RWPE1 (cell line): Measurements from ENCODE around the gene CTIF.

ENCODE experiments used
- CTCF ChIA-PET: fragments of 350-600 bp; sonication (Branson Sonifier 250); formaldehyde crosslinking; extraction: SDS; loops from one replicate; lab custom pipeline; 2021; lab: Yijun Ruan, JAX
- POLR2A ChIA-PET: fragments of 400-600 bp; formaldehyde crosslinking; extraction: SDS; loops from one replicate; lab custom pipeline; 2020; ENCODE audit warnings: antibody characterized with exemption; ENCODE audit not compliant: low non-redundant PET; lab: Yijun Ruan, JAX
- DNase-seq: peaks from one replicate; pipeline ENCODE4 v3.0.0; 2012; ENCODE audit warnings: low spot score
- H3K27ac ChIP-seq: fragments of 450-650 bp; 2 replicates; pipeline ENCODE4 v1.5.1; 2017
- CTCF ChIP-seq: fragments of 450-650 bp; conservative IDR thresholded peaks from 2 replicates; pipeline ENCODE4 v1.5.1; 2017; ENCODE audit warnings: low read depth, mild to moderate bottlenecking

Gene CTIF

DNA sequence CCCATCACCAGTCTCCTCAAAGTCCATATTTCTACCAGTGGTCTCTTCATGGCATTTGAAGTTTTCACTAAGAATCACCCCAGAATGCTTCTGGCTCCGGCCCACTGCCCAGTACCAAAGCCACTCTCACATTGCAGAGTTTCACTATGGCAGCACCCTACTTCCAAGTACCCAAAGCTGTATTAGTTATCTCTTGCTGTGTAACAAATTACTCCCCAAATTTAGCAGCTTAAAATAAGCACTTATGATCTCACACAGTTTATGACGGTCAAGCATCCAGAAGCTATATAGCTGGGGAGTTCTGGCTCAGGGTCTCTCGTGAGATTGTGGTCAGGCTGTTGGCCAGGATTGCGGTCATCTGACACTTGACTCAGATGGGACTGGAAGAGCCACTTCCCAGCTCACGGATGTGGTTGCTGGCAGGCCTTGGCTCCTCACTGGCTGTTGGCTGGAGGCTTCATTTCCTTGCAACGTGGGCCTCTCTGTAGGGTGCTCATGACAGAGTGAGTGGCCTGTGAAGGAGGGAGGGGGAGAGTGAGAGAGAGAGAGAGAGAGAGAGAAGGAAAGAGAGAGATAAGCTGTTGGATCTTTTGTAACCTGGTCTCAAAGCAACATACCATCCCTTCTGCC, 189.5 kb downstream of the CTIF start:
- no peak for DNase-seq
- TF ChIP-seq CTCF: no peak
- CTCF ChIA-PET: no interaction called here
- no peak overlapping the region for H3K27ac ChIP-seq
- POLR2A ChIA-PET: no interaction called here

DNA sequence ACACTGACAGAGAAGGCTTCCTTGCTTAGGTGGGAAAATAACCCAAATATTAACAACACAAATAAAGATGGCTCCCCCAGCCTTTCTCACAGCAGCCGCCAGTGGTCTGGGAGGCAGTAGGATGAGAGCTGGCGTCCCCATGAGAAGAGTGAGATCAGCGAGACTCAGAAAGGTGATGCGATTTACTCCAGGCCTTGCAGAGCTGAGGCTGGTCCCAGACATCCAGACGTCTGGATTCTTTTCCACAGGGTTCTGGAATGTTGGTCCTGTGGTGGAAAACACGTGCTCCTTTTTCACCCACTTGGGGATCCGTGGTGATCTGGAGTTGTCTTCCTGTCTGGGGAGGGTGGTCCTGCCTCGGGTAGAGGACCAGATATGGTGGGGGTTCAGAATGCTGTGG, 190.6 kb downstream of the CTIF start:
- no peak overlapping the region for H3K27ac ChIP-seq
- ChIA-PET POLR2A (no interaction called here), CTCF (no interaction called here)
- TF ChIP-seq CTCF: no peak
- no peak for DNase-seq

GRCh38 chr18:48730010-48730409, 191.2 kb downstream of the CTIF start:
- H3K27ac ChIP-seq: no peak overlapping the region
- TF ChIP-seq CTCF: no peak
- no peak for DNase-seq
- CTCF ChIA-PET: no interaction called here
- POLR2A ChIA-PET: no interaction called here

DNA sequence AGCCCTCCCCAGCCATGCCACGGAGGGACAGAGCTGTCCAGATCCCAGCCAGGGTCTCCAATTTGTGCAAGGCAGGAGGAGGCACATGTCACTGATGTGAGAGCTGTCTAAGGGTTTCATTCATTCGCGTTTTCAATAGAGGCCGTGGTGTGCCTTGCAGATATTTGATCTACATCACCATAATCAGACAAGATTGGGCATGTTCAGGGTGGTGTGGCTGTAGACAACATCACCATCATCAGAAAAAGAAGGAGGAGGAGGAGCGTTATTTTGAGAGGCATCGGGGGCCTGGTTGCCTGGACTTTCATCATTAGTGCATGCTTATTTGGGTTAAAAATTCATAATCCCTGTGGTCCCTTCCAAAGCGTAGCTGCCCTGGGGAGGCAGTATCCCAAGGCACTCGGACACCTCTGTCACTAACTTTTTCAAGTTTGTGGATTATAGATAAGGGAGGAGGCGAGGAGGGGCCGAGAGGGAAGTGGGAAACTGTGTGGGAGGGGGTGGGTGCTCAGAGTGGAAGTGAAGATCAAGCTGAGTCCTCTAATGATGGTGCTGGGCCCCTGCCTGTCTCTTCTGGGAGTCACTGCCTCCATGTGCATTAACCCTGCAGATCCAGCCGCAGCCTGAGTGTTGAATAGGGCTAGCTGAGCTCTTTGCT, 194.1 kb downstream of the CTIF start:
- POLR2A ChIA-PET: no interaction called here
- no peak for TF ChIP-seq CTCF
- H3K27ac ChIP-seq: peak overlapping the region; percentile 47
- CTCF ChIA-PET: no interaction called here
- peak; percentile 16 for DNase-seq

DNA sequence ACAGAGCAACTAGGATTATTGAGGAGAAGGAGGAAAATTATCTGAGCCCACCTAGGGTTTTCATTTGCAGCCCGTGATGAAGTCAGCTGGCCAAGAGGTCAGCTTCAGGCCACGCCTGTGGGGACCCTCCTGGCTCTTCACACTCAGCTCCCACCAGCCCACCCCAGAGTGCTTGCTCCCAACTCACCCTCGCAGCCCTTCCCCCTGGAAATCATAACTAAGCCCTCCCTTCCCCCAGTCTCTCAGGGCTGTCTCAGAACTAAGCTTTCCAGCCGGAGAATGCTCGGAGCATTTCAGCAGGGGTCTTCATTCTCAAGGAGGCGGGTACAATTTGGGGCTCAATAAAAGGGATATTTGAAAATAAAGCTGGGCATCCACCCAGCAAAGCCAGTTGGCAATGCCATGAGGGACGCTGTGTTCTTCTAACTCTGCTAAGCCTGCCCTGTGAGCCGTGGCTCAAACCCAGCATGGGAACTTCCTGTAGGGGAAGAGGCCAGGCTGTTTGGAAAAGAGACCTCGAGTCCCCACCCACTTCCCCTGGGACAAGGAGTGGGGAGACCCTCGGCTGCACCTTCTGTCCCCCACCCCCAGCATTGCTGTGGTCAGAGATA, 194.9 kb downstream of the CTIF start:
- peak overlapping the region; percentile 47 for H3K27ac ChIP-seq
- no peak for TF ChIP-seq CTCF
- DNase-seq: no peak
- POLR2A ChIA-PET: no interaction called here
- CTCF ChIA-PET: no interaction called here

- CTCF ChIA-PET: no interaction called here
- no peak for DNase-seq
- TF ChIP-seq CTCF: no peak
- peak overlapping the region; percentile 47 for H3K27ac ChIP-seq
- POLR2A ChIA-PET: no interaction called here
Observed at GRCh38 chr18:48734460-48734859, 195.6 kb downstream of the CTIF start.
